ENCODE measurements around the gene CFAP100.

DNA sequence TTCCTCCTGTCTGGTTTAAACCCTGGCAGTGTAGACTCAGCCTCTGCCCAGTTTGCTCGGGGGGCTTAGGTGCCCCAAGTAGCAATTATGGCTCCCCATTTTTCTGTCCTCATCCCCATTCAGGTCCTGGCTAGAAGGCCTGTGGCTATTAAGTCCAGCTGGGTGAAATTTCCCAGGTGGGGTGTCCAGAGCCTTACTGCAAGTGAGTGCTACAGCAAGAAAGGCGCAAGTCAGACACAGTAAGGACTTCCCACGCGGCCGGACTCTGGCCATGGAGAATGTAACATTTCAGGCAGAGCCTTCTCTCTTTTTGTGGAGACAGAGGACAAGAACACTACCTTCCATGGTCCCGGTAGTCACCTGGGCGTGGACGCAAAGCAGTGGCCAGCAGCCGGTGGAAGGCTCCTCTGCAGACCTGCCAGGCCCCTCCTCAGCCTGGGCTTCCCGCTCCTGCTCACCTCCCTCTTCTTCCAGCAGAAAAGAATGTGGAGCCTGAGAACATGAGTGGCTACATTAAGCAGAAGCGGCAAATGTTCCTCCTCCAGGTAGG, 23.3 kb downstream of the CFAP100 start:
- no peak for TF ChIP-seq CTCF (IDR thresholded peaks at IDR 0.05)
- TF ChIP-seq POLR2A (IDR thresholded peaks at IDR 0.05) = no peak
